ENCODE data around the gene CDYL.

DNA sequence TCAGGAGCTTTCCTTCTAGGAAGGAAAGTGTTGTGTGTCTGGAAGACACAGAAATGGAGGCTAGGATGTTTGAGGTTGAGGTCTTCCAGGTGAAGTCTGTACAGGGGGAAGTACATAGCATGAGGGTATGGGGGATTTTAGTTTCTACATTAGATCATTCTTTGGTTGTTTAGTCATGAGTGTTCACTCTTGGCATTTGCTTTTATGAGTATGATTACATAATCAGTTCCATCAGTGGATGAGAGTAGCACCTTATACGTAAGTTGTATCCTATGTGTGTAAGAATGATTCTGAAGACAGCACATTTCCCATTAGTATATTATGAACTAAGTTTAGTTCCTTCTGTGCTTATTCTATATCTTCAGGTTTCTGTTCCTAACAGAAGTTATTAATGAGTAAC, 1.9 kb downstream of the CDYL start:
- TF ChIP-seq, protein P1, sequence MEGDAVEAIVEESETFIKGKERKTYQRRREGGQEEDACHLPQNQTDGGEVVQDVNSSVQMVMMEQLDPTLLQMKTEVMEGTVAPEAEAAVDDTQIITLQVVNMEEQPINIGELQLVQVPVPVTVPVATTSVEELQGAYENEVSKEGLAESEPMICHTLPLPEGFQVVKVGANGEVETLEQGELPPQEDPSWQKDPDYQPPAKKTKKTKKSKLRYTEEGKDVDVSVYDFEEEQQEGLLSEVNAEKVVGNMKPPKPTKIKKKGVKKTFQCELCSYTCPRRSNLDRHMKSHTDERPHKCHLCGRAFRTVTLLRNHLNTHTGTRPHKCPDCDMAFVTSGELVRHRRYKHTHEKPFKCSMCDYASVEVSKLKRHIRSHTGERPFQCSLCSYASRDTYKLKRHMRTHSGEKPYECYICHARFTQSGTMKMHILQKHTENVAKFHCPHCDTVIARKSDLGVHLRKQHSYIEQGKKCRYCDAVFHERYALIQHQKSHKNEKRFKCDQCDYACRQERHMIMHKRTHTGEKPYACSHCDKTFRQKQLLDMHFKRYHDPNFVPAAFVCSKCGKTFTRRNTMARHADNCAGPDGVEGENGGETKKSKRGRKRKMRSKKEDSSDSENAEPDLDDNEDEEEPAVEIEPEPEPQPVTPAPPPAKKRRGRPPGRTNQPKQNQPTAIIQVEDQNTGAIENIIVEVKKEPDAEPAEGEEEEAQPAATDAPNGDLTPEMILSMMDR (conservative IDR thresholded peaks at IDR 0.05; ENCODE audit: low read depth, low read length): no peak
- TF ChIP-seq EZH2 (IDR thresholded peaks at IDR 0.05; ENCODE audit: low read length, unreplicated experiment): no peak

Measured in PC-3 (cell line).